GM18870 (cell line): ENCODE measurements around the gene ERV3-1.
"Not testable (repeated sequence)": the region's sequence is repeated elsewhere in the genome, so short reads cannot be mapped to it uniquely, and the experiment has no call there.

Source experiments
- ATAC-seq: cut with Tn5 transposase; IDR thresholded peaks from one replicate; pipeline ENCODE4 v1.9.1; 2021; ENCODE audit warnings: moderate library complexity; ENCODE audit not compliant: unreplicated experiment

The ERV3-1 gene

GRCh38 chr7:65002972-65003585 is 3.4 kb downstream of the ERV3-1 start:
- ATAC-seq = no peak

GRCh38 chr7:65001291-65001814 is 5.1 kb downstream of the ERV3-1 start:
- ATAC-seq = no peak

- peak; percentile 64 for ATAC-seq
These were observed 7.1 kb downstream of the ERV3-1 start for GRCh38 chr7:64999165-65000004.

GRCh38 chr7:64998865-64999164 is 7.7 kb downstream of the ERV3-1 start:
- ATAC-seq = no peak

GRCh38 chr7:64997927-64998391 is 8.5 kb downstream of the ERV3-1 start:
- ATAC-seq = no peak

- no peak for ATAC-seq
These were observed 9.2 kb downstream of the ERV3-1 start for GRCh38 chr7:64997164-64997908.

GRCh38 chr7:64996305-64996704 is 10.2 kb downstream of the ERV3-1 start:
- ATAC-seq = no peak

GRCh38 chr7:64993901-64994300 is 12.6 kb downstream of the ERV3-1 start:
- ATAC-seq = no peak

GRCh38 chr7:64992971-64993370 is 13.5 kb downstream of the ERV3-1 start:
- no peak for ATAC-seq

- ATAC-seq = no peak
These were observed 15.6 kb downstream of the ERV3-1 start, which contains the start of gene ZNF117 for GRCh38 chr7:64990936-64991335. Gene ZNF117 (minus strand): TSS chr7:64991036.

- no peak for ATAC-seq
These were observed 16.3 kb downstream of the ERV3-1 start for GRCh38 chr7:64990216-64990615.

GRCh38 chr7:64978497-64979203 is 27.8 kb downstream of the ERV3-1 start:
- no peak for ATAC-seq

GRCh38 chr7:64965594-64965993 is 40.9 kb downstream of the ERV3-1 start:
- no peak for ATAC-seq

GRCh38 chr7:64959072-64959747 is 47.3 kb downstream of the ERV3-1 start:
- no peak for ATAC-seq

GRCh38 chr7:64951250-64951848 is 55.1 kb downstream of the ERV3-1 start:
- no peak for ATAC-seq

- not testable (repeated sequence) for ATAC-seq
These were observed 55.8 kb downstream of the ERV3-1 start for GRCh38 chr7:64950673-64951072.

- ATAC-seq = not testable (repeated sequence)
These were observed 57.7 kb downstream of the ERV3-1 start for GRCh38 chr7:64948774-64949173.

GRCh38 chr7:64947252-64948000 is 59.1 kb downstream of the ERV3-1 start:
- ATAC-seq = no peak

GRCh38 chr7:64946772-64947171 is 59.7 kb downstream of the ERV3-1 start:
- no peak for ATAC-seq
